A549 treated with CORT108297 at 1 μM for 4 hours (cell line): ENCODE data around the gene PPIL3. TPM values are rescaled to one million over a fixed set of nuclear protein-coding genes. Genes with fewer than 3 reads are reported as not detected.

Experiments used
- total RNA-seq: library from RNA; stranded (reverse); fragments of 200-300 nt; extraction: Qiagen RNA extraction; gene quantifications from 5 replicates; pipeline ENCODE4 v1.2.3, GENCODE V29; 2022

PPIL3 gene
- 22.5 to 26.6 TPM (median 24.8 TPM) in 5 replicates for total RNA-seq

GRCh38 chr2:200888704-200889625, at the start of gene PPIL3, which contains the start of gene NIF3L1:
Gene PPIL3, minus strand, starts transcription at chr2:200889077. Its CDS starts 1,462 bp downstream, at chr2:200887615.
Gene NIF3L1, plus strand, starts transcription at chr2:200889371. Its CDS starts 2,573 bp downstream, at chr2:200891944.

GRCh38 chr2:200864176-200865034, 24.5 kb downstream of the PPIL3 start, which contains the start of gene CLK1:
Gene CLK1, minus strand, starts transcription at chr2:200864658. Its CDS starts 2,796 bp downstream, at chr2:200861862.

Other genes with a start within 250 kb of the PPIL3 start
- gene BZW1, start 77.2 kb downstream of the PPIL3 start, total RNA-seq: 333 to 720 TPM (median 408 TPM) in 5 replicates
- 37.4 to 50.3 TPM (median 39.2 TPM) in 5 replicates for gene CLK1, start 24.4 kb downstream of the PPIL3 start, total RNA-seq
- gene NIF3L1, start 294 bp upstream of the PPIL3 start, total RNA-seq: 39.9 to 51.0 TPM (median 41.1 TPM) in 5 replicates
- gene ORC2, start 74.6 kb upstream of the PPIL3 start, total RNA-seq: 12.9 to 15.6 TPM (median 14.4 TPM) in 5 replicates
- 2.8 to 5.5 TPM (median 3.4 TPM) in 5 replicates for gene HYCC2, start 182.6 kb upstream of the PPIL3 start, total RNA-seq
- gene NDUFB3, start 182.9 kb upstream of the PPIL3 start, total RNA-seq: 129 to 172 TPM (median 134 TPM) in 5 replicates
- 67.7 to 91.0 TPM (median 75.5 TPM) in 5 replicates for gene CFLAR, start 227.1 kb upstream of the PPIL3 start, total RNA-seq